Suppressor macrophage treated with lipopolysaccharide for 4 hours (primary cell): ENCODE data around the gene PACC1.
"Not testable (repeated sequence)": the region's sequence is repeated elsewhere in the genome, so short reads cannot be mapped to it uniquely, and the experiment has no call there.

Experiments
- DNase-seq: peaks from one replicate; pipeline ENCODE4 v3.0.0-alpha.2; 2020

The PACC1 gene

DNA sequence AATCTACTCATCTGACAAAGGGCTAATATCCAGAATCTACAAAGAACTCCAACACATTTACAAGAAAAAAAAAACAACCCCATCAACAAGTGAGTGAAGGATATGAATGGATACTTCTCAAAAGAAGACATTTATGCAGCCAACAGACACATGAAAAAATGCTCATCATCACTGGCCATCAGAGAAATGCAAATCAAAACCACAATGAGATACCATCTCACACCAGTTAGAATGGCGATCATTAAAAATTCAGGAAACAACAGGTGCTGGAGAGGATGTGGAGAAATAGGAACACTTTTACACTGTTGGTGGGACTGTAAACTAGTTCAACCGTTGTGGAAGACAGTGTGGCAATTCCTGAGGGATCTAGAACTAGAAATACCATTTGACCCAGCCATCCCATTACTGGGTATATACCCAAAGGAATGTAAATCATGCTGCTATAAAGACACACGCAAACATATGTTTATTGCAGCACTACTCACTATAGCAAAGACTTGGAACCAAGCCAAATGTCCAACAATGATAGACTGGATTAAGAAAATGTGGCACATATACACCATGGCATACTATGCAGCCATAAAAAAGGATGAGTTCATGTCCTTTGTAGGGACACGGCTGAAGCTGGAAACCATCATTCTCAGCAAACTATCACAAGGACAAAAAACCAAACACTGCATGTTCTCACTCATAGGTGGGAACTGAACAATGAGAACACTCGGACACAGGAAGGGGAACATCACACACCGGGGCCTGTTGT lies 18.8 kb downstream of the PACC1 start:
- not testable (repeated sequence) for DNase-seq

DNA sequence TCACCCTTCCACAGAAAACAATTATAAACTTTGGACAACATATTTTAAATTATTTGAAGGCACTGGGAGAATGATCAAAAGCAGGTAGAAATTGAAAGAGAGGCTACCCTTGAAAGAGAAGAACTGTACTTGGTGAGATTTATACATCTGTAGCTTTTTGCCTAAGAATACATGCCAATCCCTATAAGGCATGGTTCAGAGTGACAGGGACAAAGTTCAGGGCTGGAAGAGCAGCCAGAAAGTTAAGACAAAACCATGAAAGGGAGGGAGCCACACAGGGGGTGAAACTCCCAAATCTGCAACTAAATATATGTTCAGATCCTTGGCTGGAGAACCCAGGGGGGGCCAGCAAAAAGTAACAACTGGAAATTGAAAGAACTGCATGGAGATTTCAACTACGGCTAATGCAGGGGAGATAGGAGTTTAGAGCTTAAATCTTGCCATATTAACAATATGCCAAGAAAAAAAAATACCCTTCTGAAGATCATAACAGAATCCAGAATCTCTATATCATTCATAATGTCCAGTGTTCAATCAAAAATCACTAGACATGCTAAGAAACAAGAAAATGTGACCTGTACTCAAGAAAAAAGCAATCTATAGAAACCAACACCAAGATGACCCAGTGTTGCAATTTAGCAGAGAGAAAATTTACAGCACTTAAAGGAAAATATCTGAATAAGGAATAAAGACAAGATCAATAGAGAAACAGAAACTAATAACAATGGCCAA lies 25.5 kb downstream of the PACC1 start:
- no peak for DNase-seq

DNA sequence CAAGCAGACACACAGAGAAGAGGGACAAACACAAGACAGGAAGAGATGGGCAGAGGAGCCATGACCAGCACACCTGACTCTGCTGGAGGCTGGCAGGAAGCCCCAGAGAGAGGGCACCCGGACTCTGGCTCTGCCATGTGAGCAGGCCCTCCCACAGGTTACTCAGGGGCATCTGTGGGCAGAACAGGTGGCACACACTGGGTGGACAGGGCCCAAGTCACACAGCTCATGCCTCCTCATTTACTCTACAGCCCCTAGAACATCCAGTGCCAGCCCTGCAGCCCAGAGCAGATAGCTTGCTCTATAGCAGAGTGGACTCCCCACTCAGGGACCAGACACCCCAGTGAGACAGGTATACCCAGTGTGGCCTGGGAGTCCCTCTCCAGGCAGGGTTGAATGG lies 28.7 kb downstream of the PACC1 start:
- DNase-seq, result no peak

DNA sequence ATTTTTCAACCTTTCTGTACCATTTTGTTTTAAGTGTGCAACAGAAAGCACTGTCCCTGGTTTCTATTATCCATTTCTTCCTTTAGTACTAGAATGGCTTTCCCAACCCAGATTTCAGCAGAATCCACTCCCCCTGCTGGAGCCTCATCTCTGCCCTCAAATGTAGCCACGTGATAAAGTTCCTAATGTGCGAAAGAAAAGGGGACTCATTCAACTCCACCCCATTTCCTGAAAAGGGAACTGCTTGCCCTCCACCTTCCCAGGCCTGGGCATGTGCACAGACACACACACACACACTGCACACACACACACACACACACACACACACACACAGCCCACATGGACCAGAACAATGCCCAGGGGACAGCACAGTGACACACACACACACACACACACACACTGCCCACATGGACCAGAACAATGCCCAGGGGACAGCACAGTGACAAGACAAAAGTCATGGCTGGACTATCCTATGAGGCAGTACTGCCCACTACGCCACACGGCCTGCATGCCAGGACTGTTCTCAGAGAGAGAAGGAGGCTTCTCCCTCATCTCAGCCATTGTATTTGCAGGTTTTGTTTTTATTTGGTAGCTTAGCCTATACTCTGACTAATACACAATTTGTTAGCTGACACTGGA lies 33.2 kb downstream of the PACC1 start:
- DNase-seq, result peak; percentile 9

DNA sequence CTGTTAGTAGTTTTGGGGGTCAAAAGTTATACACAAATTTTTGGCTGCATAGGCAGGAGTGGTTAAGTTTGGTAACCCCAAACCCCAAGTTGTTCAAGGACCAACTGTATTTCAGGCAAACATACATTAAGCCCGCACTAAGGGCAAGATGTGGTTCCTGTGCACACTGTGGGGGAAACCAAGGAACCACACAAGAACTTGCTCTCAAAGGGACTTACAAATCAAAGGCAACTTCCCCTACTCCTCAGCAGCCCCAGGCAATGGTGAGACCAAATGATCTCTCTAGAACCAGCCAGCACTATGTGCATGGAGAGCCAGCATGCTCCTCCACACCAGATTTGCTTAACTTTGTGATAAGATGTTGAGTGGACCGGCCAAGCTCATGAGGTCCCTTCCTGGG lies 35.3 kb downstream of the PACC1 start:
- DNase-seq, result no peak

DNA sequence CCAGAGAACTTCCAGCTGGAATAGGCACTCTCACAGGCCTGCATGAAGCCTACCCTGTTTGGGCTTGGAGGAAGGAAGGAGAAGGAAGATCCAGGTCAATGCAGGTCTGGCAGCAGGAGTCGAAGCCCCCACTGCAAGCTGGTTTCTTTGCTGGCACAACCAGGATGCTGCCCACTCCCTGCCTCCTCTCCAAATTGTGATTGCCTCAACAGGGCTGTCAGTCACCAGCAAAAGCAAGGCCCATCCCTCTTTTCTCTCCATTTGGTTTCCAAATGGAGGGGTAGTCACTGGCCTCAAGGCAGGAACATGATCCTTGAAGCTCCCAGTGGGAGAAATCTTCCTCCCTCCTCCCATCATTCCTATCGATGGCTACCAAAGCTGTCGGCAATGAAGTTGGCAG lies 37.0 kb downstream of the PACC1 start:
- no peak for DNase-seq

DNA sequence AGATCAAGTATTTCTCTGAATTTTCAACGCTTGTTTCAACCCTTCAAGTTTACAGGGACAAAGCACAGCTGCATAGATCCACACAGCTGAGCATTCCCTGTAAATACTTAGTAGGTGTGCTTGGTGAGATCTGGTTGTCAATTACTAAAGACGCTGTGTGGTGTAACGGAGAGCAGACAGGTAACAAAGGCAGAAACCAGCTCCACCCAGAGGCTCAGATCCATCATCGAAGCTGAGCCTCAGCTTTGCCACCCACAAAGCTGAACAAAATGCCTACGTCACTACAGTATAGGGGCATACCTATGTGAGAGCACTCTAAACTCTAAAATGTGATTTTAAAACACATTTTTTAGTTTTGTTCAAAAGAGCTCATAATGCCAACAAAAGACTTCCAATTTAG lies 38.7 kb downstream of the PACC1 start:
- no peak for DNase-seq

DNA sequence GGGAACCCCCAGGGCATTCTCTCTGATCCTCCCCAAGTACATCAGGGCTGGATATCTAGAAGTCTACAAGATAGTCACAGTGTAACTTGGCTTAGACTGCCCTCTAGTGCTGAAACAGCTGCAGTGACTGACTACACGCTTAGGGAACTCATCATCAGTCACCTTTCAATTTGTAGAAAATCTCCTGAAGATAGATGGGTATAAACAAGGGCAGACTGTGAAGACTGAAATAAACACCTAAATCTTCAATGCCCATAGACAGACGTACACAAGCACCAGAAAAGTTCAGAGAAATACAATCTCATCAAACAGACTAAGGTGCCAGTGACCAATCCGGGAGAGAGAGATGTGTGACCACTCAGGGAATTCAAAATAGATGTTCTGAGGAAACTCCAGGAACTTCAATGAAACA lies 46.6 kb downstream of the PACC1 start:
- DNase-seq, result peak; percentile 74

DNA sequence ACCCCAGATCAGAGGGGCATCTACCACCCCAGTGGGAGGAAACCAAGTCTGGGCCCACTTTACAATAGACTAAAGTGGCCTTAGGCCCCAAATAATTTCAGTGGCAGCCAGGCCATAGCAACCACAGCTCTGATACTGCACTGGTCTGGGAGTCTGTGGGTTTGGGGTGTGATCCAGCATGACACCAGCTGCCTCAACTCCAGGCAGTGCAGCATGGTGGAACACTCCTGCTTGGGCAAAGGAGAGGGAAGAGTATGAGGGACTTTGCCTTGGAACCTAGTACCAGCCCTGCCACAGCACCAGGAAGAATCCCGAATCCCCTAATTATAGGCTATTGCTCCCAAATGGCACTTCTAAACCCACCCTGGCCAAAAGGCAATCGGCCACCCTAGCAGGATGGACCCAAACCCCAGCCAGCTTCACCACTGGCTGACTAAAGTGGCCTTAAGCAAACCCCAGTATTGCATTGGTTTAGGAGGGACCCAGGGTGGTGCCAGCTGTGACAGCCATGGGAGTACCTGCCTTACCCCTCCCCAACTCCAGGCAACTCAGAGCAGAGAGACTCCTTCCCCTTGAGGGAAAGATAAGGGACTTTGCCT lies 47.1 kb downstream of the PACC1 start:
- DNase-seq, result no peak

DNA sequence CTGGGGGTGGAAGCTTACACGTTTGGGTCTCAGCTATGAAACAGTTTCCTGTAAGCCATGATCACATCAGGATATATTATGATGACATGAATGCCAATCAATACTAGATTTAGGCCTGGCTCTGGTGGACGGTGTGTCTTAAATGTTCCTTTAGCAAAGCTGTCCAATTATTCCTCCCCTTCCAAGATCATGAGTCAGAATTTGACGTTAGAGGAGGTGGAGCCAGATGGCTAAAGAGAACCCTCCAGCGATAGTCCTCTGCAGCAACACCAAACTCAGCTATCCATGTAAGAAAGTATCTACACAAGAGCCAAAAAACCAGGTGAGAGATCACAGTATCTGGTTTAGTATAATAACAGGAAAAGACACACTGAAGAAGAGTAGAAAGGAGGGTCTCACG lies 47.8 kb downstream of the PACC1 start:
- no peak for DNase-seq

DNA sequence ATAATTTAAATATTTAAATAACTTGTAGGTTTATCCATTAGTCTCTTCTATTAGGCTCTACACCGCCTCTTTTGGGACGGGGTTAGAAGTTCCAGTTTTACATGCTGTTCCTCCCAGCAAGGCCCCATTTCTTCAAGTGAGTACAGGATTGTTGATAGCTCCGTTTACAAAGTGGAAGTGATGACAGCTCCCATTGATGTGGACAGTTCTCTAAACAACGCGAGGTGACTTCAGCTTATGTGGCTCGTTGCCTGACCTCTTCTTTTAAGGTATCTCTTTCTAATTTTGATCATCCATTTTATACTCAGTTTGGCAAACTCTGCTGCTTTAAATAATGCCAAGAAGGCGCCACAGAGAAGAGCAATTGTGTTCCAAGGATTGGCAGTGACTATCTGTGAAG lies 49.7 kb downstream of the PACC1 start:
- no peak for DNase-seq

DNA sequence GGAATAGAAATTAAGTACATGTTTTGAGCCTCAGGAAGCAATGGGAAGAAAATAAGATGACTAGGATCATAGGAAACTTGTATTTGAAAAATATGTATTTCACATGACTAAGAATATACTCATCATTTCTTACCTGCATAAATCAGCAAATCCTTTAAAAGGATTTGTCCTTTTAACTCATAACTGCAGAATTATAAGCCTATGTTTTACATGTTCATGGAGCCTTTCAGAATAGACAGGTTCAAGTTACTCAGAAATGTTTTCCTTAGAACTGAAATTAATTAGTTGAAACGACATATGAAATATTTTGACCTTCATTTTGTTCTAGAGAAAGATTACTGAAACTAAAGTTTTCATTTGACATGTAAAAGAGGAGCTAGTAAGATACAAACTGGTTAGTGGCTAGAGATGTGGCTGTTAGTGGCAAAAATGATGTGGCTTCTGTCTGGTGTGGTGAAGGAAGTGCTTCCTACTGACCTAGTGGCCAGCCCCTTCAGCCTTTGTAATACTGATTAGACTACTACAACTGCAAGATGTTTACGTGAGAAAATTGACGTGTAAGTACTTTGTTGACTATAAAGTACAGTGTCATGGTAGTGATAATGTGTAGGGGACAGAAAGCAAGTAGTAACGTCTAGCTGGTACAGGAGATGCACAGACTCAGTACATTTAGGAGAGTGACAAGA lies 54.7 kb downstream of the PACC1 start:
- DNase-seq, result no peak

DNA sequence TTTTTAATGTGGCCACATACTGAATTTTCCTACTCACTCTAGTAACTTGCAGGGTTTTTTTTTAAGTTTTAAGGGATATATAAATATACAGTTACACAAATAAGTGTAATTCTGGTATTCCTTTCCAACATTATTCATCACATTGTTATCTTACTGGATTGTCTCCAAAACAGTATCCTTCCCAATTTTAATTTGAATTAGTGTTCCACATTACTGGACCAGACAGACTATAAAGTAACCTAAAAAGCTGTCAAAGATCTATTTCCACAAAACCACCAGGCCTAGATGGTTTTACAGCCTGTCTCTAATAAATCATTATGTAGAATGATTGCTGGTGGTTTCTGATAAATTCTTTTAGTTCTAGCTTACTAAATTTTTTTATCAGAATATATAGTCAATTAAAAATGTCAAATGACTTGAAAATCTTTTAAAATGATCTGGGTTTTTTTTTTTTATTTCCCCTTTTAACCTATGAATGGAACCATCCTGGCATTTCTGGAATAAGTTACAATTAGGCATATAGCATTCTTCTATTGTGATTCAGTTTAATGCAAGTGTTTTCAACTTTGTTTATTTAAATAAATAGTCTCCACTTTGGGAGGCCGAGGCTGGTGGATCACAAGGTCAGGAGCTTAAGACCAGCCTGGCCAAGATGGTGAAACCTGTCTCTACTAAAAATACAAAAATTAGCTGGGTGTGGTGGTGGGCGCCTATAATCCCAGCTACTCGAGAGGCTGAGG lies 59.3 kb downstream of the PACC1 start:
- no peak for DNase-seq

DNA sequence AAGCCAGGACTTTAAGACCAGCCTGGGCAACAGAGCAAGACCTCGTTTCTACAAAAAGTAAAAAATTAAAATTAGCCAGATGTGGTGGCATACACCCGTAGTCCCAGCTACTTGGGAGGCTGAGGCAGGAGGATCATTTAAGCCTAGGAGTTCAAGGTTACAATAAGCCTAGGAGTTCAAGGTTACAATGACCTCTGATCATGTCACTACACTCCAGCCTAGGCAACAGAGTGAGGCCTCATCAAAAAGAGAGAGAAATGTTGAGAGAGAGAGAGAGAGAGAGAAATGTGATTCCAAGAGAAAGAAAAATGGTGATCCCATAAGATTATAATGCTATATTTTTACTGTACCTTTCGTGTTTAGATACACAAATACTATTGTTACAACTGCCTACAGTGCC lies 60.2 kb downstream of the PACC1 start:
- no peak for DNase-seq

DNA sequence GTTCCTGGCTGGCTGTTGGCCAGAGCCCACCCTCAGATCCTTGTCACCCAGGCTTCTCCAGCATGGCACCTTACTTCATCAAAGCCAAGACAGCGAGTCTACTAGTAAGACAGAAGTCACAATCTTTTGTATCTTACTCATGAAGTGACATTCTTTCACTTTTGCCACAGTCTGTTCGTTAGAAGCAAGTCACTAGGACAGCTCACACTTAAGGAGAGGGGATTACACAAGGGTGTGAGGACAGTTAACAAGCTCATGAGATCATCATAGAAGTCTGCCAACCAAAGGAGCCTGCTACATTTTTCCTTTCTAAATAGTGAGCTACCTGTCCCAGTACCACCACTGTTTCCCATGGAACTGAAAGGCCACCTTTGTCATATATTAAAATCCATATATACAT lies 61.5 kb downstream of the PACC1 start:
- peak; percentile 9 for DNase-seq

DNA sequence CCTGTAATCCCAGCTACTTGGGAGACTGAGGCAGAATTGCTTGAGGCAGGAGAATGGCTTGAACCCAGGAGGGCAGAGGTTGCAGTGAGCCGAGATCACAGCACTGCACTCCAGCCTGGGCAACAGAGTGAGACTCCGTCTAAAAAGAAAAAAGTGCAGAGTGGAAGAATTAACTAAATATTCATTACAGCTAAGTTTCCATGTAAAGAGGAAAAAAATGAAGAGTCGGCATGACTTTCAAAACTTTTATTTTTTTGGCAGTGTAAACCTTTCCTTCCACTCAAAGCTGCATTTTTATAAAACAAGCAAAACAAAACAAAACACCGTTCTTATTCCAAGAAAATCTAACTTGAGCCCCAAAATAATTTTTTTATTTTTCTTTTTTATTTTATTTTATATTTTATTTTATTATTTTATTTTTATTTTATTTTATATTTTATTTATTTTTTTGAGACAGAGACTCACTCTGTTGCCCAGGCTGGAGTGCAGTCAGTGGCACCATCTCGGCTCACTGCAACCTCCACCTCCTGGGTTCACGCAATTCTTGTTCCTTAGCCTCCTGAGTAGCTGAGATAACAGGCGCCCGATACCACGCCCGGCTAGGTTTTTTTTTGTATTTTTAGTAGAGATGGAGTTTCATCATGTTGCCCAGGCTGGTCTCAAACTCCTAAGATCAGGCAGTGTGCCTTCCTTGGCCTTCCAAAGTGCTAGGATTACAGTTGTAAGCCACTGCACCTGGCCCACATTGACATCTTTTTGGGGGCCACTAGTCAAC lies 62.9 kb downstream of the PACC1 start:
- no peak for DNase-seq

DNA sequence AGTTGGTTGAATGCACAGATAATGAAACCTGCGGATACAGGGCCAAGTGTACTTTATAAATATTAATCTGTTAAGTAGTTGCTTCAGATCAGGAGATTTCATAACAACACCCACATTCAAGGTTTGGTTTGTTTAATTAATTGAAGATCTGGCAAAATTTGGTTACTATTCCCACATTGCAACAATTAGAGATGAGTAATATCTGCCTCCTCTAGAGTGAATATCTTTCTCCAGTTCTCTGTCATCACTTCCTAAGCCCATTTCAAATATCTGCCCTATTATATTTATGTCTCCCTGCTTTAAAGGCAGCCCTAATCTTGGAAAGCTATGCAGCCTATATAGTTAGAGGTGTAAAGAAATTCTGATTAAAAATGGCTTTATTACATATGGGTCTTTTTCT lies 68.1 kb downstream of the PACC1 start:
- DNase-seq, result peak; percentile 2

DNA sequence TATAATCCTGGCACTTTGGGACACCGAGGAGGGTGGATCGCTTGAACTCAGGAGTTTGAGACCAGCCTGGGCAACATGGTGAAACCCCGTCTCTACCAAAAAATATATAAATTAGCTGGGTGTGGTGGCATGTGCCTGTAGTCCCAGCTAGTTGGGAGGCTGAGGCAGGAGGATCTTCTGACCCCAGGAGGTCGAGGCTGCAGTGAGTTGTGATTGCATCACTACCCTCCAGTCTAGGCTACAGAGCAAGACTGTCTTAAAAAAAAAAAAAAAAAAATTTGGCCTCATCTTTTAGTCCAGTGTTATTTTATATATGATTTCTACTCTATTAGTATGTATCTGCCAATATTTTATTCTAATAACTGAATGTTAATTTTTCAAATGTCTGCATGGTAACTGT lies 69.8 kb downstream of the PACC1 start:
- DNase-seq, result no peak

DNA sequence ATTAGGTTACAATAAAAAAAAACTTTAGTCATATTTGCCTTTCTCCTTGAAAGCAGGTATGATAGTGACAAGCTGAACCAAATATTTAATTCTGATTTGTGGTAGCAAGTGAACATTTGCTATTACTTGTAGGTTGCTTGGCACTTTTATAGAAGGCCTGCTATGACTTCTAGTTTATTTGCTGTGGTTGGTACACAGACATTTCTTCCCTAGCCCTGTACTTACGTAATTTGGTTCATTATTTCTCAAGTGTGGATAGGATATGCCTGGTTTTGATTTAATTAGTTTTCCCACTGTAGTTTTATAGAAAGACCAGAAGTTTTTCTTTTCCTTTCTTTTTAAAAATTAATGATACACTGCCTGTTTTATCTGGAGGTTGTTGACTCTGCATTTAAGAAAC lies 73.6 kb downstream of the PACC1 start:
- no peak for DNase-seq

DNA sequence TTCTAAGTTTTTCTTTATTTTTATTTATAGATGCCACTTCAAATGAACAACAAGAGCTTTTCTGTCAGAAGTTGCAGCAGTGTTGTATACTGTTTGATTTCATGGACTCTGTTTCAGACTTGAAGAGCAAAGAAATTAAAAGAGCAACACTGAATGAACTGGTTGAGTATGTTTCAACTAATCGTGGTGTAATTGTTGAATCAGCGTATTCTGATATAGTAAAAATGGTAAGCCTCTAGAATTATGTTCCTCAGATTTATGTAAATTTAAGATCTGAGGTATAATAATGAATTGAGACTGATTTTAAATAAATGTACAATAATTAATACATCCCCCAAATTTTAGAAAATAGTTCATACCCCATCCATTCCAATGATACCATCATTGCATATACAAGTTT lies 85.6 kb downstream of the PACC1 start:
- DNase-seq, result no peak

DNA sequence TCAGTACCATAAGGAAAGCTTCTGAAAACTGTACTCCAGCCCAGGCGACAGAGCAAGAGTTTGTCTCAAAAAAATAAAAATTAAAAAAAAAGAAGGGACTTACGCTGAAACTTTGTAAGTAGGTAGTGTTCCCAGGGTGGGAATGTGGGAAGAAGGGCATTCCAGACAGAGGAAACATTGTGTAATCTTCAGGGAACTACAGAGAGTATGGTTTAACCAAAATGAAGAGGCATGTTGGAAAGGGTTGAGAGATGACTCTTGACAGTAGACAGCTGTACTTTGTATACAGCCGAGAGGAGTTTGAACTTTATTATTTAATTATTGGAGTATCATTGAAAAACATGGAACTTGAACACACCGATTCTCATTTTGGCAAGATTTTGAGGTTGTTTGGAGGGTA lies 86.4 kb downstream of the PACC1 start:
- DNase-seq, result no peak

DNA sequence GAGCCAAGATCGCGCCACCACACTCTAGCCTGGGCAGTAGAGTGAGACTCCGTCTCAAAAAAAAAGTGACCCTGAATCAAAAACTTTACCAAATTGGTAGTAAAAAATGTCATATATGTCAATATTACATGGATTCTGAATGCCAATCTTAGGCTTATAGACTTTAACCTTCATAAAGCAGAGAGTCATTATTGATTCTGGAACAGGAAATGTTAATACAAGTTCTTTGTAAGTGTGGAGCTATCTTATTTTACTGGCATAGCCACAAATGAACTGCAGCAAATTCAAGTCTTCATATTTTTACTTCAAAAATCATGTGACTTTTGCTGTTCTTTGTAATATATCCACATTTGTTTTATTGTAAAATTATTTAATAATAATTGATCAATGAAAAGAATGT lies 88.1 kb downstream of the PACC1 start:
- DNase-seq, result no peak
